ENCODE results near the gene HEXD. TPM values are rescaled to one million over a fixed set of nuclear protein-coding genes. Genes with fewer than 3 reads are reported as not detected.

HEXD gene
- total RNA-seq, 4 donors from 2014 or later = 47.0 to 160 (median 105) TPM

- TF ChIP-seq CTCF (IDR thresholded peaks at IDR 0.05; ENCODE audit: low read depth) = no peak
Observed at GRCh38 chr17:82410014-82410716, 8.0 kb upstream of the HEXD start.

GRCh38 chr17:82411396-82412053 is 6.6 kb upstream of the HEXD start:
- TF ChIP-seq CTCF (IDR thresholded peaks at IDR 0.05; ENCODE audit: low read depth) = no peak

DNA sequence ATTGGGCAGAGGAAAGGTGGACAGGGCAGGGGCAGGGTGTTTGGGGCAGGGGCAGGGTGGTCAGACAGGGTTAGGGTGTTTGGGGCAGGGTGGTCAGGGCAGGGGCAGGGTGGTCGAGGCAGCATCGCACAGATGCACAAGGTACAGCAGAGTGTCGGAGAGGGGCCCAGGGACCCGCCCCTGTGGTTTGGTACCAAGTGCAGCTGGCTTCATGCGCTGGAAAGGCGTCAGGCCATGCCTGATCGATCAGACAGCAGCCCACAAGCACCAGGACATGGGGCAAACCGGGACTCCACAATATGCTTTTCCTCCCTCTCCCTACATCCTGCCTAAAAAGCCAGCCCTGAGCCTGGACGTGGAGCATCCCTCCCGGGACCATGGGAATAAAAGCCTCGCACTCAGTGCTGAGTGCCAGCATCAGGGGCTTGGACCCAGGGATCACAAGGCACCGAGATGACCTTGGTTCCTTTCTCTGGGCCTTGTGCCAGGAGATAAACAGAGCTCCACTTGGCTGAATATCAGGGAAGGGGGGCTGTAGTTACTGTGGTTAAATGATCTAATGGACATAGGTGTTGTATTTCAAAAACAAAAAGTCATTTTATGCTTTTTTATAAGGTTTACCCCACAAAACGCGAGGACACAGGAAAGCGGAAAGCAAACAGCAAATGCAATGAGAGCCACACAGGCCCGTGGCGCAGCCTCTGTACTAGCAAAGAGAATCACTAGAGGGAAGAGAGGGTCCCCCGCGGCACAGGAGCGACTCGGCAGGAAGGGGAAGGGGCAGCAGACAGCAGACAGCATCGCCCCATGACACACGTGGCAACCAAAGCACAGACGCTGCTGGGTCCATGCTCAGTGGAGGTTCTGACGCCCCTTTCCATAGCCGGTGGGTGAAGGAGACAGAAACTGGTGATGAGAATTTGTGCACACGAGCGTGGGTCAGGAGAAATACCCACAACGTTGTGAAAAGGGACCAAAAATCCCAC is 5.3 kb upstream of the HEXD start:
- TF ChIP-seq CTCF (IDR thresholded peaks at IDR 0.05; ENCODE audit: low read depth) = no peak

- no peak for TF ChIP-seq CTCF (IDR thresholded peaks at IDR 0.05; ENCODE audit: low read depth)
Observed at GRCh38 chr17:82414548-82415281, 3.4 kb upstream of the HEXD start.

DNA sequence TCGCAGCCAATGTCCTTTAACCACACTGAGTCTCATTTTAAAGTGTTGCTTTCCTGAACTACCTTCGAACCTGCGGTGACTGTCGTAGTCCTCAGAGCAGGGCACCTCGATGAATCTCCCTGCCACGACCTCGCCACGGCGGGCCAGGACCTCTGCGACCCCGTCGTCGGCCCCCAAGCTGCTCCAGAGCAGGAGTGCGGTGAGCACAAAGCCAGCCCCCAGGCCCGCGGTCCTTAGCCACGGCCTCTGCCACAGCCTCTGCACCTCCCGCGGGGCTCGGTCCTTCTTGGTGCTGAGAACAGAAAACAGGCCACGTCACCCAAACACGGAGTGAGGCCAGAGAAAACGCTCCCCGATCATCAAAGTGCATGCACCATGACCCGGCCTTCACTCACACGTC is 2.8 kb upstream of the HEXD start:
- TF ChIP-seq CTCF (IDR thresholded peaks at IDR 0.05; ENCODE audit: low read depth) = no peak

GRCh38 chr17:82415786-82416185 is 2.4 kb upstream of the HEXD start:
- TF ChIP-seq CTCF (IDR thresholded peaks at IDR 0.05; ENCODE audit: low read depth) = no peak

Data from subcutaneous adipose tissue (tissue), 4 donors.